Activated B cell treated with CpG ODN at 0.5 μM for 24 hours (primary cell): Measurements from ENCODE around the gene ANAPC13. TPM values are rescaled to one million over a fixed set of nuclear protein-coding genes. Genes with fewer than 3 reads are reported as not detected.

Experiments
- ATAC-seq: fragments of 200-7000 bp; cut with Tn5 transposase; one replicate; pipeline ENCODE4 v1.10.0; 2021; ENCODE audit warnings: low read depth, mild to moderate bottlenecking, moderate library complexity
- CTCF ChIA-PET: fragments of 350-600 bp; sonication (Branson Sonifier 250); formaldehyde crosslinking; loops from one replicate; lab custom pipeline; 2021; ENCODE audit warnings: antibody characterized with exemption; lab: Charles Lee
- POLR2A ChIA-PET: fragments of 350-600 bp; sonication (Branson Sonifier 250); formaldehyde crosslinking; loops from one replicate; lab custom pipeline; 2021; ENCODE audit warnings: antibody characterized with exemption; lab: Charles Lee
- DNase-seq: peaks from one replicate; pipeline ENCODE4 v3.0.0; 2022
- H3K27ac Mint-ChIP-seq: one replicate; pipeline ENCODE4 v1.8.0; 2020; ENCODE audit warnings: mixed read lengths
- H3K27me3 Mint-ChIP-seq: one replicate; pipeline ENCODE4 v1.8.0; 2021; ENCODE audit warnings: mixed read lengths
- H3K36me3 Mint-ChIP-seq: one replicate; pipeline ENCODE4 v1.8.0; 2021; ENCODE audit warnings: low read depth, mixed read lengths
- H3K4me1 Mint-ChIP-seq: one replicate; pipeline ENCODE4 v1.8.0; 2021; ENCODE audit warnings: mixed read lengths
- H3K4me3 Mint-ChIP-seq: one replicate; pipeline ENCODE4 v1.8.0; 2020; ENCODE audit warnings: mild to moderate bottlenecking, mixed read lengths
- H3K9me3 Mint-ChIP-seq: one replicate; pipeline ENCODE4 v1.8.0; 2020; ENCODE audit warnings: mixed read lengths
- intact Hi-C: fragments of 100-400 bp; cut with micrococcal nuclease; formaldehyde crosslinking; loops from one replicate; pipeline ENCODE4 v1.15.1; 2024
- total RNA-seq: library from RNA; stranded (reverse); gene quantifications from 2 replicates; pipeline ENCODE4 v1.2.3, GENCODE V29; 2022
- TF ChIP-seq, protein P1 (sequence below): fragments of 200-600 bp; IDR thresholded peaks from one replicate; pipeline ENCODE4 v1.8.0; 2022; ENCODE audit warnings: antibody characterized with exemption, mild to moderate bottlenecking

The ANAPC13 gene
- total RNA-seq, 1 donor from 2014 or later, result 31.3 TPM

DNA sequence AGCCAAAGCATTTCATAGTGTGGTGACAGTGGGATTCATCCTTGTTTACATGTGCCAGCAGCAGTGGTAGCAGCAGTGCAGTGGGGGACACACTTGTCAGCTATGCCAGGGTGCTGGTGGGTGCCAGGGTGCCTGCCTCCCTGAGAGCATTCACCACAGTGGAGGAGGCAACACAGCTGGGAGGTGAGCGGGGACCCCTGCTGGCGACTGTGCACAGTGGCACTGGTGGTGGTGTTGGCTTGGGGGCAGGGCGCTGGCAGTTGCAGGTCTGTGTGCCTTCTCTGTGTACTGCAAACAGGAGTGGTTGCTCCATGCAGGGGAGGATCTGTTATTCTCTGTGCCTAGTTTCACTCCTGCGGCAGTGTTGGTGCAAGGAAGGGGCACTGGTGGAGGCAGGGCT is 41.3 kb upstream of the ANAPC13 start:
- DNase-seq, result no peak
- ChIA-PET CTCF (no interaction called here), POLR2A (no interaction called here)
- ATAC-seq, result no peak
- peaks cover 53% of the 10 kb centered on the region for H3K36me3 Mint-ChIP-seq
- peaks cover 29% of the 10 kb centered on the region for H3K9me3 Mint-ChIP-seq
- intact Hi-C loops, result no loop called here
- no peaks in the 10 kb centered on the region for H3K27me3 Mint-ChIP-seq
- no peak overlapping the region for H3K4me3 Mint-ChIP-seq
- peaks cover 2% of the 10 kb centered on the region for H3K4me1 Mint-ChIP-seq
- no peak overlapping the region for H3K27ac Mint-ChIP-seq
- TF ChIP-seq, protein P1, sequence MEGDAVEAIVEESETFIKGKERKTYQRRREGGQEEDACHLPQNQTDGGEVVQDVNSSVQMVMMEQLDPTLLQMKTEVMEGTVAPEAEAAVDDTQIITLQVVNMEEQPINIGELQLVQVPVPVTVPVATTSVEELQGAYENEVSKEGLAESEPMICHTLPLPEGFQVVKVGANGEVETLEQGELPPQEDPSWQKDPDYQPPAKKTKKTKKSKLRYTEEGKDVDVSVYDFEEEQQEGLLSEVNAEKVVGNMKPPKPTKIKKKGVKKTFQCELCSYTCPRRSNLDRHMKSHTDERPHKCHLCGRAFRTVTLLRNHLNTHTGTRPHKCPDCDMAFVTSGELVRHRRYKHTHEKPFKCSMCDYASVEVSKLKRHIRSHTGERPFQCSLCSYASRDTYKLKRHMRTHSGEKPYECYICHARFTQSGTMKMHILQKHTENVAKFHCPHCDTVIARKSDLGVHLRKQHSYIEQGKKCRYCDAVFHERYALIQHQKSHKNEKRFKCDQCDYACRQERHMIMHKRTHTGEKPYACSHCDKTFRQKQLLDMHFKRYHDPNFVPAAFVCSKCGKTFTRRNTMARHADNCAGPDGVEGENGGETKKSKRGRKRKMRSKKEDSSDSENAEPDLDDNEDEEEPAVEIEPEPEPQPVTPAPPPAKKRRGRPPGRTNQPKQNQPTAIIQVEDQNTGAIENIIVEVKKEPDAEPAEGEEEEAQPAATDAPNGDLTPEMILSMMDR, result no peak

DNA sequence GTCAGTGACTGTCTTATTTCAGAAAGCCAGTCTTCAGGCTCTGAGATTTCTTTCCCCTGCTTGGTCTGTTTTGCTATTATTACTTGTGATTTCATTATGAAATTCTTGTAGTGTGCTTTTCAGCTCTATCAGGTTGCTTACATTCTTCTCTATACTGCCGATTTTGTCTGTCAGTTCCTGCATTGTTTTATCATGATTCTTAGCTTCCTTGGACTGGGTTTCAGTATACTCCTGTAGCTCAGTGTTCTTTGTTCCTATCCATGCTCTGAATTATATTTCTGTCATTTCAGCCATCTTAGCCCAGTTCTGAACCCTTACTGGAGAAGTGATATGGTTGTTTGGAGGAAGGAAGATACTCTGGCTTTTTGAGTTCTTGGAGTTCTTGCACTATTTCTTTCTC is 40.5 kb upstream of the ANAPC13 start:
- no peaks in the 10 kb centered on the region for H3K27me3 Mint-ChIP-seq
- peaks cover 2% of the 10 kb centered on the region for H3K4me1 Mint-ChIP-seq
- H3K27ac Mint-ChIP-seq, result no peak overlapping the region

DNA sequence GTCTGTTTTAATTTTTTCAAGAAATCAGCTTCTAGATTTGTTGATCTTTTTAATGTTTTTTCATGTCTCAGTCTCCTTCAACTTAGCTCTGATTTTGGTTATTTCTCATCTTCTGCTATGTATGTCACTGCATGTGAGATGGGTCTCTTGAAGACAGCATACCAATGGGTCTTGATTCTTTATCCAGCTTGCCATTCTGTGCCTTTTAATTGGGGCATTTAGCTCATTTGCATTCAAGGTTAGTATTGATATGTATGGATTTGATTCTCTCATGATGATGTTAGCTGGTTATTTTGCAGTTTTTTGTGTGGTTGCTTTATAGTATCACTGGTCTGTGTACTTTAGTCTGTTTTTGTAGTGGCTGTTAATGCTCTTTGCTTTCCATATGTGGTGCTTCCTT is 39.5 kb upstream of the ANAPC13 start:
- CTCF ChIA-PET, result no interaction called here
- Mint-ChIP-seq H3K27ac (no peak overlapping the region), H3K27me3 (no peaks in the 10 kb centered on the region), H3K36me3 (peaks cover 61% of the 10 kb centered on the region), H3K4me1 (peaks cover 2% of the 10 kb centered on the region), H3K9me3 (peaks cover 33% of the 10 kb centered on the region), H3K4me3 (no peak overlapping the region)
- no peak for ATAC-seq
- TF ChIP-seq, protein P1, result no peak
- POLR2A ChIA-PET, result no interaction called here
- DNase-seq, result no peak
- intact Hi-C loops, result no loop called here

More for the DNA sequence above, 40.5 kb upstream of the ANAPC13 start:
- Mint-ChIP-seq H3K4me3 (no peak overlapping the region), H3K36me3 (peaks cover 55% of the 10 kb centered on the region), H3K9me3 (peaks cover 33% of the 10 kb centered on the region)
- ChIA-PET CTCF (no interaction called here), POLR2A (no interaction called here)
- TF ChIP-seq, protein P1, result no peak
- ATAC-seq (no peak), DNase-seq (no peak)
- intact Hi-C loops, result no loop called here

DNA sequence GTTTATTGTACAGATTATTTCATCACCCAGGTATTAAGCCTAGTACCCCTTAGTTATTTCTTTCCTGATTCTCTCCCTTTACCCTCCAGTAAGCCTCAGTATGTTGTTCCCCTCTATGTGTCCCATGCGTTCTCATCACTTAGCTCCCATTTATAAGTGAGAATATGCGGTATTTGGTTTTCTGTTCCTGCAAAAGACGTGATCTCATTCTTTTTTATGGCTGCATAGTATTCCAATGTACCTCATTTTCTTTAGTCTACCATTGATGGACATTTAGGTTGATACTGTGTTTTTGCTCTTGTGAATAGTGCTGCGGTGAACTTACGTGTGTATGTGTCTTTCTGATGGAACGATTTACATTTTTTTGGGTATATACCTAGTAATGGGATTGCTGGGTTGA is 36.8 kb upstream of the ANAPC13 start:
- DNase-seq (no peak), ATAC-seq (no peak)
- Mint-ChIP-seq H3K36me3 (peaks cover 70% of the 10 kb centered on the region), H3K4me3 (no peak overlapping the region), H3K27me3 (no peaks in the 10 kb centered on the region), H3K9me3 (peaks cover 35% of the 10 kb centered on the region), H3K4me1 (no peaks in the 10 kb centered on the region), H3K27ac (no peak overlapping the region)
- intact Hi-C loops, result no loop called here
- ChIA-PET CTCF (interaction anchor here (0.6 kb wide), 1 partner anchor 50 kb away, joined by 3 read pairs; no protein-coding TSS in a partner anchor), POLR2A (no interaction called here)
- TF ChIP-seq, protein P1, result no peak

DNA sequence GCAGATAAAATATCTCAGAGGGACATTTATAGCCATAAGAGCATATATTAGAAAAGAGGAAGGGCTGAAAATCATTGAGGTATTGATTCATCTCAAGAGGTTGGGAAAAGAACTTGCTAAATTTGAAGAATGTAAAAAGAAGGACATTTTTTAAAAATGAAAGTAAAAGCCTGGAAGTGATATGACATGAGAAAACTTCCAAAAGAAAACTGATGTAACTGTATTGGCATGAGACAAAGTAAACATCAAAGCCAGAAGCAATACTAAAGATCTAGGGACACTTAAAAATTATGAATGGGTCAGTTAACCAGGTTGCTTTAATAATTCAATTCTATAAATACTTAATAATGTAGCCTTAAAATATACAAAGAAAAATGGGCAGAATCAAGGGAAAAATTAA is 32.0 kb upstream of the ANAPC13 start:
- CTCF ChIA-PET, result no interaction called here
- TF ChIP-seq, protein P1, result no peak
- Mint-ChIP-seq H3K4me1 (peaks cover 2% of the 10 kb centered on the region), H3K36me3 (peaks cover 66% of the 10 kb centered on the region), H3K27me3 (no peaks in the 10 kb centered on the region), H3K9me3 (peaks cover 11% of the 10 kb centered on the region), H3K4me3 (no peak overlapping the region), H3K27ac (no peak overlapping the region)
- ATAC-seq, result no peak
- no peak for DNase-seq
- POLR2A ChIA-PET, result no interaction called here
- intact Hi-C loops, result no loop called here
